GM12878 (cell line): ENCODE data around the gene SMIM44. TPM values are rescaled to one million over a fixed set of nuclear protein-coding genes. Genes with fewer than 3 reads are reported as not detected.

Experiments
- ATAC-seq: fragments of 200-7000 bp; cut with Tn5 transposase; 3 replicates; pipeline ENCODE4 v1.9.1; 2020; ENCODE audit warnings: mild to moderate bottlenecking, moderate library complexity
- BruUV-seq: library from RNA; stranded (reverse); fragments of 400-500 nt; replicated peaks from 2 replicates; lab custom pipeline; 2021; lab: Mats Ljungman, UMichigan
- CTCF ChIA-PET: fragments of 300-600 bp; sonication (Branson Sonifier 250); formaldehyde crosslinking; extraction: SDS; loops from one replicate; lab custom pipeline; 2021; ENCODE audit warnings: inconsistent platforms; lab: Yijun Ruan, JAX
- POLR2A ChIA-PET: fragments of 350-600 bp; formaldehyde crosslinking; extraction: SDS; loops from one replicate; lab custom pipeline; 2021; ENCODE audit warnings: inconsistent platforms; lab: Charles Lee
- RAD21 ChIA-PET: fragments of 300-600 bp; sonication (Branson Sonifier 250); formaldehyde crosslinking; loops from one replicate; lab custom pipeline; 2023; ENCODE audit warnings: antibody characterized with exemption; ENCODE audit not compliant: unreplicated experiment; lab: Charles Lee
- SMC1A ChIA-PET: fragments of 300-600 bp; sonication (Branson Sonifier 250); formaldehyde crosslinking; loops from one replicate; lab custom pipeline; 2023; ENCODE audit not compliant: unreplicated experiment, uncharacterized antibody; lab: Charles Lee
- DNase-seq: peaks from one replicate; pipeline ENCODE4 v3.0.0-alpha.2; 2011; ENCODE audit warnings: low read depth, low spot score
- FAIRE-seq: peaks from 3 replicates; lab custom pipeline; 2011; peaks lifted over from hg19 to GRCh38; lab: Jason Lieb, UNC
- H2AFZ ChIP-seq: 2 replicates; pipeline ENCODE4 v1.6.0; 2011; ENCODE audit warnings: low read depth, low read length, control low read depth; ENCODE audit not compliant: control insufficient read depth
- H3K27ac ChIP-seq: 2 replicates; pipeline ENCODE4 v1.5.1; 2011; ENCODE audit warnings: control low read depth; ENCODE audit not compliant: control insufficient read depth, insufficient read depth
- H3K27me3 ChIP-seq, 2 experiments: replicated peaks in 1 of 2; 2 replicates each; pipeline versions ENCODE4 v1.6.0 to v1.6.1; 2011; ENCODE audit warnings: low read length in 1 of 2; ENCODE audit not compliant: control insufficient read depth in 2 of 2, insufficient read depth in 2 of 2
- H3K36me3 ChIP-seq, 2 experiments: 2 replicates each; pipeline ENCODE4 v1.5.1; 2011; ENCODE audit warnings: low read length in 1 of 2; ENCODE audit not compliant: control insufficient read depth in 2 of 2, insufficient read depth in 2 of 2
- H3K4me1 ChIP-seq: 2 replicates; pipeline ENCODE4 v1.6.1; 2011; ENCODE audit warnings: mild to moderate bottlenecking, low read length, moderate library complexity, mixed read lengths; ENCODE audit not compliant: control insufficient read depth, insufficient read depth
- H3K4me2 ChIP-seq: 2 replicates; pipeline ENCODE4 v1.6.0; 2011; ENCODE audit warnings: control low read depth; ENCODE audit not compliant: control insufficient read depth, insufficient read depth
- H3K4me3 ChIP-seq: fragments of 200-600 bp; sonication (generic); 2 replicates; pipeline ENCODE4 v1.5.1; 2016
- H3K79me2 ChIP-seq: 2 replicates; pipeline ENCODE4 v1.6.0; 2011; ENCODE audit warnings: low read length; ENCODE audit not compliant: control insufficient read depth, insufficient read depth
- H3K9ac ChIP-seq: 2 replicates; pipeline ENCODE4 v1.8.0; 2011; ENCODE audit warnings: low read length, control low read depth, mixed read lengths; ENCODE audit not compliant: control insufficient read depth, insufficient read depth
- H3K9me3 ChIP-seq: replicated peaks from 3 replicates; pipeline ENCODE4 v1.5.1; 2011; ENCODE audit warnings: mild to moderate bottlenecking, low read length; ENCODE audit not compliant: control insufficient read depth, insufficient read depth
- H4K20me1 ChIP-seq: 2 replicates; pipeline ENCODE4 v1.6.0; 2011; ENCODE audit not compliant: control insufficient read depth, insufficient read depth
- BCL3 ChIP-seq: IDR thresholded peaks from 2 replicates; pipeline ENCODE4 v1.6.1; 2011; ENCODE audit warnings: borderline replicate concordance, low read depth, mild to moderate bottlenecking, moderate library complexity, low read length; ENCODE audit not compliant: insufficient read depth, poor library complexity, severe bottlenecking
- IRF3 ChIP-seq: fragments of 450-650 bp; IDR thresholded peaks from 2 replicates; pipeline ENCODE4 v1.6.1; 2014; ENCODE audit warnings: mild to moderate bottlenecking
- TAF1 ChIP-seq: IDR thresholded peaks from 2 replicates; pipeline ENCODE4 v1.6.1; 2011; ENCODE audit warnings: mild to moderate bottlenecking, low read depth, low read length, borderline replicate concordance
- WGBS: methylation state at CpG from one replicate; pipeline ENCODE4 v1.1.6; 2016; ENCODE audit warnings: low lambda C conversion rate; ENCODE audit not compliant: insufficient replicate concordance, insufficient coverage; ENCODE audit errors: missing lambda C conversion rate; 5-methylcytosine and 5-hydroxymethylcytosine counted together
- in situ Hi-C: fragments of 300-500 bp; cut with MboI; formaldehyde crosslinking; loops from 9 replicates; pipeline ENCODE4 v1.14.3; 2018; ENCODE audit warnings: mixed read lengths
- intact Hi-C: fragments of 100-400 bp; cut with micrococcal nuclease; formaldehyde crosslinking; loops from one replicate; pipeline ENCODE4 v1.14.2; 2022; ENCODE audit not compliant: unreplicated experiment
- polyA plus RNA-seq, 11 experiments: library from polyadenylated mRNA; depleted of rRNA in 4 of 11; unstranded in 6 of 11; stranded (reverse) in 5 of 11; fragments of >200 nt; fragmentation: Nextera tagmentation in 4 of 11; fragmentation: Illumina TruSeq in 1 of 11; extraction: Ambion mirVana in 4 of 11; extraction: Trizol in 1 of 11; gene quantifications; 1 replicate in 1 of 11; 2 replicates in 10 of 11; pipeline versions ENCODE4 v1.2.1 to v1.2.3, GENCODE V29; 2011 to 2016; ENCODE audit warnings: inconsistent platforms in 2 of 11, missing spikeins in 2 of 11, low read depth in 1 of 11
- total RNA-seq, 4 experiments: library from RNA; depleted of rRNA in 3 of 4; stranded (reverse); fragments of >200 nt in 3 of 4; fragmentation: Illumina TruSeq in 1 of 4; extraction: Trizol in 1 of 4; gene quantifications; 2 replicates each; pipeline versions ENCODE4 v1.2.1 to v1.2.3, GENCODE V29; 2013 to 2021
- TF ChIP-seq, protein P1 (sequence below): fragments of 150-350 bp; IDR thresholded peaks from 2 replicates; pipeline ENCODE4 v1.6.1; 2014; ENCODE audit warnings: mild to moderate bottlenecking, low read depth, low read length

SMIM44 gene
- total and polyA plus RNA-seq, 10 of the 15 experiments (the other 5 are each of a cell fraction or from before 2014, with no cell fraction given), result not detected

DNA sequence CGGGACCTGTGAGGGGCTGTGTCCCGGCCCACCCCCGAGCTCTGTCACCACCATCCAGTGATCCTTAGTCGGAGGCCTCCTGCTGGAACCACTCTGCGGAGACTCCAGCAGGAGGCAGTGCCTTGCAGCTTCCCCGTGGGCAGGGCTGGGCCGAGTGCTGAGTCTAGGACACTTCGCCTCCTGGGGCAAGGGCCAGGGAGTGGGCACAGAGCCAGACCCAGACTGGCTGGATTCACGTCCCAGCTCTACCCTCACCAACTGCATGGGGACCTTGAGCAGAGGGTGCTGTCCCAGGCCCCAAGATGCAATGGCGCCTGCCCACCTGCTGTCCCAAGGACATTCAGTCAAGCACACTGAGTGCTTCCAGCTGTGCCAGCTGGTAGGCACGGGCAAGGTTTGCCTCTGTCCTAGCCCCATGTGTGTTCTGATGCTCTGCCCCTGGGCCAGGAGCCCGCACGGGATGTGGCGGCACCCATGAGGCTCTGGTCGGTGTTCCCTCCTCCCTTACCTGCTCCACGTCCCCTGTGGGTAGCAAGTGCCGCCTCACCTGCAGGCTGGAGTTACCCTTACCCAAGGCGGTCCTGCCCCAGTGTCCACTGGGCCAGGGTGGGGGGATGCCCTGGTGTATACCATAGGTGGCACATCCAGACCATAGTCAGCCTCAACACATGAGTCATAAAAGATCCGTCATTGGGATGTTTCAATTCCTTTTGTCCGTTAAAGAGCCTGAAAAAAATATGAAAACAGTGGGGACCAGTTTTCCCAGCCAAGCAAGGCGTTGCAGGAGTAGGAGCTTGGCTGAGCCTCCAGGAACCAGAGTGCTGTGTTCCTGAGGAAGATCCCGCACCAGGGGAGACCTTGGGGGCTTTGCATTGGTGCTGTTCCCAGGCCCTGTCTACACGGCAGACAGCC, 30.2 kb upstream of the SMIM44 start:
- H3K79me2 ChIP-seq, result peaks cover 26% of the 10 kb centered on the region
- ChIA-PET SMC1A (no interaction called here), POLR2A (no interaction called here), CTCF (no interaction called here), RAD21 (no interaction called here)
- DNase-seq (no peak), ATAC-seq (no peak), FAIRE-seq (no peak)
- TF ChIP-seq BCL3, result no peak
- no peak for TF ChIP-seq IRF3
- TF ChIP-seq, protein P1, sequence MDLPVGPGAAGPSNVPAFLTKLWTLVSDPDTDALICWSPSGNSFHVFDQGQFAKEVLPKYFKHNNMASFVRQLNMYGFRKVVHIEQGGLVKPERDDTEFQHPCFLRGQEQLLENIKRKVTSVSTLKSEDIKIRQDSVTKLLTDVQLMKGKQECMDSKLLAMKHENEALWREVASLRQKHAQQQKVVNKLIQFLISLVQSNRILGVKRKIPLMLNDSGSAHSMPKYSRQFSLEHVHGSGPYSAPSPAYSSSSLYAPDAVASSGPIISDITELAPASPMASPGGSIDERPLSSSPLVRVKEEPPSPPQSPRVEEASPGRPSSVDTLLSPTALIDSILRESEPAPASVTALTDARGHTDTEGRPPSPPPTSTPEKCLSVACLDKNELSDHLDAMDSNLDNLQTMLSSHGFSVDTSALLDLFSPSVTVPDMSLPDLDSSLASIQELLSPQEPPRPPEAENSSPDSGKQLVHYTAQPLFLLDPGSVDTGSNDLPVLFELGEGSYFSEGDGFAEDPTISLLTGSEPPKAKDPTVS, result no peak
- no peak for TF ChIP-seq TAF1
- 88% methylated on average over 23 of the region's 23 CpGs for WGBS
- in situ Hi-C loops (no loop called here), intact Hi-C loops (no loop called here)
- H3K36me3 ChIP-seq, result peaks cover 0 to 1% of the 10 kb centered on the region in 2 experiments; a peak in 3 of 4 replicates
- H3K4me1 ChIP-seq, result peaks cover 9% of the 10 kb centered on the region; the same call in 1 of the 2 replicates
- no peak overlapping the region for H3K9ac ChIP-seq
- no peak overlapping the region for H3K27ac ChIP-seq
- H3K27me3 ChIP-seq, result no peaks in the 10 kb centered on the region
- H3K9me3 ChIP-seq, result no peaks in the 10 kb centered on the region
- H4K20me1 ChIP-seq, result no peaks in the 10 kb centered on the region
- no peak overlapping the region for H2AFZ ChIP-seq
- no peak overlapping the region for H3K4me3 ChIP-seq
- no peak overlapping the region for H3K4me2 ChIP-seq
- BruUV-seq, result no TSS peak
